ENCODE measurements around the gene DDX20.
A peak's percentile ranks its signal among the peaks of the same experiment; 100 is the strongest.

Gene DDX20

DNA sequence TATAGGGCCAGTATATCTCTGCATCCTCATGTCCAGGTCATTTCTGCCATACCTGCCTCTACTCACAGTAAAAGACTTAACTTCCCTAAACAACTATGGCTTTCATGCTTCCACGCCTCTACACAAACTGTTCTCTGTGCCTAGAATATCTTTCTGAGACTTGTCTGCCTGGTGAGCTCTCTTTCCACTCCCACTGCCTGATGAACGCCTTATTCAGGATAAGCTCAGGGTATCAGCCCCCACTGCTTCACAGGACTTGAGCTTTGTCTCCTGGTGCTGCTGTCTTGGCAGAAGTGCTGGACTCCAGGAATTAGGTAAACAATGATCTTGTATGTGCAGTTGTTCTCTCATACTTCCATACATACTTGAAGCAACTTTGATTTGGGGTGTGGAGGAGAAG lies 4.8 kb upstream of the DDX20 start:
- DNase-seq (ENCODE audit: low spot score), result no peak

DNA sequence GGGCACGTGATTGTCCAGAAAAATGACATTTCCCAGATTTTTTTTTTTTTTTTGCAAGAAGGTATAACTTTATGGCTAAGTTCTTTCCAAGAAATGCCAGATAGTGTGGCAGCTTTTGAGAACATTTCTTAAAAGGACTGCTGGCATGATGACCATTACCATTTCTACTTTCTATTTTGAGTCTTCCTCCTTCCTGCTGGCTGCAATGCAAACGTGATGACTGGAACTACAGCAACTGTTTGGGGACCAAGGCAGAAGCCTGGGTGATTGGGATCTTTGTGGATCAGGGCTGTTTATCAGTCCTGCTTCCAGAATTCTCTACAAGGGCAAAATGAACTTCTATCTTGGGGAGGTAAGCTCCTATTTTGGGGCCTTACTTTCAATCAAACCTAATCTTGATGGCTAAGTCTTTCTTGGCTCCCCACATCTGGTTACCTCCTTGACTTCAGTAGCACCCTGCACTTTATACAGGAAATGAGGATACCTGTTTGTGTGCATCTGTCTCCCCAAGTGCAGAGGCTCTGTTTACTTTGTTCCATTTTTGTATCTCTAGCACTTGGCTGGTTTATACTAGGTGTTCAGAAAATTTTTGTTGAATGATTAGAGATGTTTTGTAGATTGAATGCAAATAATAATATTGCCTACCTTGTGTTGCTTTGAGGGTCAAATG lies 3.7 kb upstream of the DDX20 start:
- no peak for DNase-seq (ENCODE audit: low spot score)

DNA sequence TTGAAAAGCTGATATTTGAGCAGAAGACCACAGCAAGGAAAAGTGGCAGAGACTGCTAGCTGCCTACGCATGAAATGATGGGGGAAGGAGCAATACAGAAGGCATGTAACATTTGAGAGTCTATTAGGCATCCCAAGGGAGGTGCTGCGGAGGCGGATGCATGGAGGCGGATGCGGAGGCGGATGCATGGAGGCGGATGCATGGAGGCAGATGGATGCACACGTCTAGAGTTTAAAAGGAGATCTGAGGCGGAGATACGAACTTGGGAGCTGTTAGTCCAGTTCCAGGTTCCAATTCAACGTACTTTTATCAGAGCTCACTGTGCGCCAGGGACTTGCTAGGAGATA lies 744 bp upstream of the DDX20 start:
- DNase-seq (ENCODE audit: low spot score), result no peak

DNA sequence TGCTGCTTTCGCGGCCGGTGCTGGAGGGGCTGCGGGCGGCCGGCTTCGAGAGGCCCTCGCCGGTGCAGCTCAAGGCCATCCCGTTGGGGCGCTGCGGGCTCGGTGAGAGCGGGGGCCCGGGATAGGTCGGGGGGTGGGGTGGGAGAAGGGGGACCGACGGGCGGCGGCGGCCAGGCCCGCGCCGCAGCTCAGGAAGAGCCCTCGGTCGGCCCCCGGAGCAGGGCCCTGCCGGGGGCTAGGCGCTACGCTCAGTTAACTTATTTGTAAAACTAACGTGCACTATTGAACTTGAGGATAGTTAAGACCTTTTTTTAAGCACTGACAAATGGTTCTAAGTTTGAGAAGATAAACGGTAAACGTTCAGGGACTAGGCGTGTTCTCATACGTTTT lies 418 bp downstream of the DDX20 start:
- no peak for DNase-seq (ENCODE audit: low spot score)

DNA sequence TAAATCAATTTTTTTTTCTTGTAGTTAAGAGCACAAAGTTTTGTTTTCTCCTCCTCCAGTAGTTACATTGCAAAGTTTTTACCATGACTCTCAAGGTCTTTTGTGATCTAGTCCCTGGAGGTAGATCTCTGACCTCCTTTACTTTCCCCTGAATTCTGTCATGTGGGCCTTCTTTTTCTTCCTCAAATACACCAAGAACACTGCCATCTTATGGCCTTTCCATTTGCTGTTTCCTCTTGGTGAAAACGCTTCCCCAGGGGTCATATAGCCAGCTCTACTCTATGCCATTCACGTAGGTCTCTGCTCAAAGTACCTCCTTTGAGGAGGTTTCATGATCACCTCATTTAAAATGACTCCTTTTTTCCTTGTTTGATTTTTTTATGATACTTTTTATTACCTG lies 2.7 kb downstream of the DDX20 start:
- no peak for DNase-seq (ENCODE audit: low spot score)

DNA sequence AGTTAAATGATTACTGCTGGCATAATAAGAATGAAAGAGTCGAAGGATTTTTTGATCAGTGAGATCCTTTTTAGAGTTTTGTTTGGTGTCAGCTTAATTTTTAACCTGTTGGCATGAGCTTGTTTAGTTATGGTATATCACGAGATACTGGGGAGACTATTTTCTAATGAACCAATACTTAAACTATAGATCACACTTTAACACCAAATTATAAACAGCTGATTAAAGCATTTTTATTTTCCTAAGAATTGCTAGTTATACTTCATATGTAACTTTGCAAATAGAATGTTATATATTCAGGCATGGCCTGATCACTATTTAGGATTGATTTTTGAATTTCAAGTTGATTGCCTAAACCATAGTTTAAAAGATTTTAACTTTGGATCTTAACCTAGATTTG lies 6.0 kb downstream of the DDX20 start:
- DNase-seq (ENCODE audit: low spot score), result no peak

DNA sequence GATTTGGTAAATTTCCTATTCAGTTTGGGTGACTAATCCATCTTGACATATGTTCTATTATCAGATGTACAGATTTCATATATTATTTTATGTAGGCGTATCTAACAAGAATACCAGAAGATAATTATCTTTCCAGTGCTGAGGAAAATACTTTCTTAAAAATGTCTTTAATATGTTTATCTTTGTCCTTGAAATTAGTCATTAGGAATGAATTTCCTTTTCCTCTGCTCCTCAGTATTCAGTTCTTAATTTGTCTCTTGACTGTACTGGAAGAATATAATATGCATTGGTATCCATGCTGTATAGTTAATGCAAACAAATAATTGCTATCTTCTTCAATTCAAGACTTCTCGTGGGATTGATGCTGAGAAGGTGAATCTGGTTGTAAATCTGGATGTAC lies 6.6 kb downstream of the DDX20 start:
- DNase-seq (ENCODE audit: low spot score), result no peak

DNA sequence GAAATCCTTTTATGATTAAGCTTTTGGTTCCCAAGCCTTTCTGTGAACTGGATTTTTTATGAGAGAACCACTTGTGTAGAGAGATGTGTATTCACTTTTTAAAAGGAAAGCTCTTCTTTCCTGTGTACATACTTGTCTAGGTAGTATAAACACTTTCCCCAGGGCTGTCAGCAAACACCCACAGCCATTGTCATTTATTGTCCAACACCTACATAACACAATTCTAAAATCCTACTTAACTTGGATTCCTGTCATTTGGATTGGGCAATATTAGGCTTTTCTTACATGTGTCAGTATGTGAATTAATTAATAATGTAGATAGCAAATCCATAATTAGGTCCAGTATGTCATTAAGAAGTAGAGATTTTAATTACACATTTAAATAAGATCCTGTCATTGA lies 12.3 kb downstream of the DDX20 start:
- no peak for DNase-seq (ENCODE audit: low spot score)

DNA sequence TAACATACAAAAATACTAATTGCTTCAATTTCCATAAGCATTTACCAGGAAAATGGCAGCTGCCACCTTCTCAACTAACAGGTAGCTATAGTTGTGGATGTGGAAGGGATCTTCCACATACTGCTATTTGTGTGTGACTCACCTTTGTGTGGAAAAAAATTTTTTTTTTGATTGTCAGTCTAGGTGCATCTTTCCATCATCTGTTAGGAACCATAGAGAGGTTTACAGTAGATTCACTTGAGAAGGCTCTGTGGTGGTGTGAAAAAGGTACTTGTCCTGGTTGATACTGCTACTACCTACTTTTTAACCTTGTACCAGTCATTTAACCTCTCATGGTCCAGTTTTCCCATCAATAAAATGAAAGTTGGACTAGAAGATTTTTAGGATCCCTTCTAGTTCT lies 12.9 kb downstream of the DDX20 start:
- DNase-seq (ENCODE audit: low spot score), result no peak

DNA sequence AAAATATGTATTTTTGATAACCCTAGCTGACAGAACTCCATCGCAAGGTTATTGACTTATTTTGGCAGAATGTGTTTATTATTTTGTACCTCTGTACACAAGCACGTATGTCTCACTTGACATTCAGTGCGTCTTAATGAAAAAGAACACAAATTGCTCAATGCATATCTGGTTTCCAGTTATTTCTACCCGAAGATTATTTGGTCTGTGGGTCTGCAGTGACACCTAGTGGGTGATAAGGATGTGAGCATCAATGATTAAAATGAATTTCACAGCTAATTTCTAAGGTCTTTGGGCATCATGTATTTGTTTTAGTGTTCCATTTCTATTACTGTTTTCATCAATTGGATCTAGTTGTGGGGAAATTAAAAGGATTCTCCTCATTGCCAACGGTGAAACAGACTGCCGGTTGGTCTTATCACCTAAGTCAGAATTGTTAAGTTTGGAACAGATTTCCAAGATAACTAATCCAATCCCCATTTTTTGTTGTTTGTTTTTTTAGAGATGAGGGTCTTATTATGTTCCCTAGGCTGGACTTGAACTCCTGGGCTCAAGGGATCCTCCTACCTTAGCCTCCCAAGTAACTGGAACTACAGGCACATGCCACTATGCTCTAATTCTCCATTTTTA lies 13.9 kb downstream of the DDX20 start:
- peak; percentile 77 for DNase-seq (ENCODE audit: low spot score)

DNA sequence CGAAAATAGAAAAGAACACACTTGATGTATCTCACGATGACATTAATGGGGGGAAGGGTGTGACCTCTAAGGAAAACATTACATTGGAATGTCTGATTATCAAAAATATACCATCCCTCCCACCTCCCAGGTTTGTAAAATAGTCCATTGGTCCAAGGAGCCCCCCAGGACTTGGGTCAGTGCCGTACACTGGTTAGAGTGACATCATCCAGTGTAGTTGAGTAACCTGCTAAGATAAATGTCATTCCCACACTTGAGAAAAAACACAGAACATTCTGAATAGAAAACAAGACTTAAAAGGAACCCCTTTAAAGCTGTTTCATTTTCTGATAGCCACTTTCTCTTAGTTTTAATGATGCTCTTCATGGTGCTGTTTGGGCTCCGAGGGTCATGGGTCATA lies 15.2 kb downstream of the DDX20 start:
- no peak for DNase-seq (ENCODE audit: low spot score)

DNA sequence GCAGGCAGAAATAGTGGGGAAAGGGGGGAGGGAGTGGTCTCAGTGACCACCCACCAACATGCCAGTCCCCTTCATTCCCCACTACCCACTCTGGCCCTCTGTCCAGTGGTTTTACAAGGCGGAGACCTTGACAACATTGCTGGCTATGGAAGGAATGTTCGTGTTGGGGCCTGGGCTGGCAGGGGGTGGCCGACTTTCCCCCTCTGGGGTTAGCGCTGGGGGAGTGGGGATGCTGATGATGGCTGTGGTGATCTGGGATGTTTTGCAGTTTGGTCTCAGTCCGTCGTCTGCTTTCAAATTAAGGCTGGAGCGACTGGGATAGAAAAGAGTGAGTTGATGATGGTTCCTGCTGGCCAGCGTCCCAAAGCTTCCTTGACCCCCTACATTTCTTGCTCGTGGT lies 20.3 kb downstream of the DDX20 start:
- DNase-seq (ENCODE audit: low spot score), result no peak

DNA sequence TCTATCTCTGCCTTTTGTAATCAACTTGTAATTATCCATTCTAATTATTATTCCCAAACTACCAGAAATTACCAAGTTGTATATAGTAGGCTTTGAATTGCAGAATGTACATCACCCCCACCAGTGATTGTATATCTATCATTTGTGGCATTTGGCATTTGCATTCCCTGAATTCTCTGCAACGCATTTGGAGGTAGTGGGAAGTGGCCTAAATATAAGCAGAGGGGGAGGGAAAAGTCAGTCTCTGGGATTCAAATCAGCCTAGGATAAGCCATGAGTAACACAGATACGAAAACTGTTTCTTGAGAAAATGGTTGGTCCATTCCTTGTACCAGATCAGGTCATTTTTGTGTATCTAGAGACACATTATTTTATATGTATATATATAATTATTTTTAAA lies 20.7 kb downstream of the DDX20 start:
- no peak for DNase-seq (ENCODE audit: low spot score)

DNA sequence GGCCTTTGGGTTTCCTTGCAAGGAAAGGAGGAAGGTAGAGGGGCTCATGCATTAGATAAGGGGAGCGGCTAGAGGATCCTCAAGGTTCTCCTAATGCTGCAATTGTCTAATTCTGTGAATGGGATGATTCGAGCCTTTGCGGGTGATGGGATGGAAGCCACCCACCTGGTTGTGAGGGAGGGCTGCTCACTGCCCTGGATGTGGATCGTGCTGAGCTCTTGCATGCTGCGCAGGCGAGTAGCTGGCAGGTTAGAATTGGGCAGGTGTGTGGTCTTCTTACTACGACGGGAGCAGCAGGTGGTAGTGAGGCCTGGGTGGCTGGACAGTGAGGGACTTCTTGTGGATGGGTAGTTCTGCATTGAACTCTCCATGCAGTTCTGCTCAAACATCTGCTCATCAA lies 21.2 kb downstream of the DDX20 start:
- no peak for DNase-seq (ENCODE audit: low spot score)

DNA sequence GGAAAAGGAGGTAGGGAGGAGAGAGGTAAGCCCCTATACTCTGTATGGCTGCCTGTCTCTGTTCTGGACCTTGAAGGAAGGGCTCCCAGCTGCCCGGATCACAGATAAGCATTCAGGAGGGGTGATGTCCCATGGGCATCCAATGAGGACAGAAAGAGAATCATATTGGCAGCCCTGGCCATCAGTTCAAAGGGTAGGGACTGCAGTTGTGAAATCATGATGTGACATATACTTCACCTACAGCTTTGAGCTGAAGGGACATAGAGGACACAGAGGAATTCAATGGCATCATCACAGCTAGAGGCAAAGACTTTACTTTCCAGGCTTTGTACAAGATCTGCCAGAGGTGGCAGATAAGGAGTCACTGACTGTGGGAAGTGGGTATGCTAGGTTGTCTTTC lies 21.6 kb downstream of the DDX20 start:
- DNase-seq (ENCODE audit: low spot score), result no peak

DNA sequence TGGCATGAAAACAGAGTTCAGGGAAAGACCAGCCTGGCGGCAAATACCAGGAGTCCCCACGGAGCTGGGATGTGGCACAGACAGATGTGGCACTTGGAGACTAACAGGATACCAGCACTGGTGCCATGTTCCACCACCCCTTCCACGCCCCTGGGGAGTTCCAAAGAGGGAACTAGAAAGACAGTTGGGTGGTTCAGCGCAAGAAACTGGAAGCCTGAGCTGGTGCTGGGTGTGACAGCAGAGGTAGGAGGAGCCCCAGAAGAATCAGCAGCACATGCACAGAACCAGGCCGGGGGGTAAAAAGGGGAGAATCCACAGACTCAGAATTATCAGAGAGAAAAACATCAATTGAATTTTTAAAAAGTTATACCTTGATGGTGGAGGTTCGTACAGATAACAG lies 22.4 kb downstream of the DDX20 start:
- no peak for DNase-seq (ENCODE audit: low spot score)

DNA sequence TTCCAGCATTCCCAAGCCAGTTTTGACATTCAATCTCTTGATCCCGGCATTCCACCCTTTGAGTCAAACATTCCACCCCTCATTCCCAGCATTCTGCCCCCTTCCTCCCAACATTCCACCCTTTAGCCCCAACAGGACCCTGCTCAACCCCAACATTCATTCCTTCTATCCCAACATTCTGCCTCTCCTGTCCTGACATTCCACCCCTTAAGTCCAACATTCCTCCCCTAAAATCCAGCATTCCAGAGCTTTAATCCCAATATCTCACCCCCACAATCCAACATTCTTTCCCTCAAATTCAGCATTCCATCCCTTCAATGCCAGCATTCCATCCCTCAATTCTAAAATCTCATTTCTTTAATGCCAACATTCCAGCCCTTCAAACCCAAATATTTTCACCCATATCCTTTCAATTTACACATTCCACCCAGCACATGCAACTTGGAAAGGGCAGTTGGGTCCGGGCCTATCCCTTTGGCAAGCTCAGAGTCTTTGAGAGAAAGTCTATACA lies 22.9 kb downstream of the DDX20 start:
- DNase-seq (ENCODE audit: low spot score), result no peak

DNA sequence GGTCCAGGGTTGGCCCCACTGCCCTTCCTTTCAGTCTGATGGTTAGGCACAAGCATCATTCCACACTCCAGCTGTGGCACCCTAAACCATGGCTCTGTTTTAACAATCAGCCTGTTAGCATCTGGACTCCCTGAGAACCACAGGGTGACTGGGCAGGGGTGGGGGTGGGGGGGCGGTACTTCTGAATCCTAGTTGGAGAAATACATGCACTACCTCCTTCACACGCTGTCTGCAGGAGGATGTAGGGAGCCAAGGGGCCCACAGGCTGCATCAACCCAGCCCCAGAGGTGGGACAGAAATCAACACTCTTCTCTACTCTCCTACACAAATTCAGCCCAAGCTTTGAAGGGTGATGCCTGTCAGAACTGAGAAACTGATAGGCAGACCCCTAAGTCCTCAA lies 23.8 kb downstream of the DDX20 start:
- no peak for DNase-seq (ENCODE audit: low spot score)

DNA sequence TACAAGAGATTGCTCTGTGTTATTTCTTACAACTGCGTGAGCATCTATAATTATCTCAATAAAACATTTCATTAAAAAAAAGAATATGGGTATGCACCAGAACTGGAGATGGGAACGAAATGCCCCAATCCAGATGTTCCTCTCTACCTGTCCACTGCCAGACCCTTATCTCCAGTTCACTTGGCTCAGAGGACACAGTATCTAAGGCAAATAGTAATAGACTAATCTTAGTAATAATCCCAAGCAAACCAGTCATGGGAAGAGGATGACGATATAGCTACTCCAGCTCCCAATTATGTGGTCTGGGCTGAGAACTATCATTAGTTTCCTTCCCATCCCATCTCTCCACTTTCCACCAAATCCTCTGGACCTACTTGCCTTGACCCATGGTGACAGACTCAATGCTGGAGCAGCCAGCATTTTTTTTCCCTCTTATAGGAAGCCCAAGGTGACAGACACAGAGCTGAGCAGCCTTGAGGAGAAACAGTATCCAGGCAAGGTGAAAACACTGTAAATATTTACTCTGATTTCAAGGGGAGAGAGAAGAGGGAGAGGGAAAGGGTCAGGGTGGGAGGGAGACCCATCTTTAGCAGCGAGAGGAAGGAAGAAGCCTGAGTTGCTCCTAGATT lies 28.7 kb downstream of the DDX20 start:
- DNase-seq (ENCODE audit: low spot score), result no peak

DNA sequence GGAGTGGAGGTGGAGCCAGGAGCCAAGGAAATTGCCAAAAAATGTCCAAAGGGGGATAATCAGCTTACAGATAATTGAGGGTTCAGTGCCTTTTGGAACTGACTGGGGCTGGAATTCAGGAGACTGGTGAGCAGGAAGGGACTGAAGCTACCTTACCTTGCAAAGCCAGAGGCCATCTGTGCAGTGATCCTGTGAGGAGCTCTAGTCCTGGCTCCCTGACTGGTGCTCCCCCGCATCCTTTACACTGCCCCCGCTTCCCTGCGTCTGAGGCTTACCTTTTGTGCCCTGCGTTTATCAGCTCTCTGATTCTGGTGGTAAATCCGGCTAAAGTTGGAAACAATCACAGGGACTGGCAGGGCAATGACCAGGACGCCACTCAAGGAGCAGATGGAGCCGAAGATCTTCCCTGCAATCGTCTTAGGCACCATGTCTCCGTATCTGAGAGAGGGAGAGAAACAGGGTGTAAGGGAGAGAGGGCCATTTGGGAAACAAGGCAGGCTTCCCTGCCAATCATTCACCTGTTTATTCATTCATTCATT lies 31.0 kb downstream of the DDX20 start:
- no peak for DNase-seq (ENCODE audit: low spot score)

DNA sequence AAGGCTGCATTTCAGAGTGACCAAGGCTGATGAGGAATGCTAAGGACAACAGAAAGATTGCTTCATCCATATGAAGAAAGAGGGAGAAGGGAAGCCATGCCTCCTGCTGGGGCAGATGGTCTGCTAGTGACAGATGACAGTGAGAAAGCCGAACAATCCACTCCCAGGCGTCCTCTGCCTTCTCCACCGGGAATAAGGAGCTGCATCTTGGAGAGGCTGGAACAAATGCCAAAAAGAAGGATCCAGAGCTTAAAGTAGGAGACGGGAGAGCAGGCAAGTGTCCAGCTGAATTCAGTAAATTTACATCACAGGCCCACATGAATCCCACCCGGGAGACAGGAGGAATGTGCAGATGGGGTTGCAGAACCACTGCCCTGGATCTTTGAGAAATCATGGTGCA lies 33.4 kb downstream of the DDX20 start:
- no peak for DNase-seq (ENCODE audit: low spot score)

DNA sequence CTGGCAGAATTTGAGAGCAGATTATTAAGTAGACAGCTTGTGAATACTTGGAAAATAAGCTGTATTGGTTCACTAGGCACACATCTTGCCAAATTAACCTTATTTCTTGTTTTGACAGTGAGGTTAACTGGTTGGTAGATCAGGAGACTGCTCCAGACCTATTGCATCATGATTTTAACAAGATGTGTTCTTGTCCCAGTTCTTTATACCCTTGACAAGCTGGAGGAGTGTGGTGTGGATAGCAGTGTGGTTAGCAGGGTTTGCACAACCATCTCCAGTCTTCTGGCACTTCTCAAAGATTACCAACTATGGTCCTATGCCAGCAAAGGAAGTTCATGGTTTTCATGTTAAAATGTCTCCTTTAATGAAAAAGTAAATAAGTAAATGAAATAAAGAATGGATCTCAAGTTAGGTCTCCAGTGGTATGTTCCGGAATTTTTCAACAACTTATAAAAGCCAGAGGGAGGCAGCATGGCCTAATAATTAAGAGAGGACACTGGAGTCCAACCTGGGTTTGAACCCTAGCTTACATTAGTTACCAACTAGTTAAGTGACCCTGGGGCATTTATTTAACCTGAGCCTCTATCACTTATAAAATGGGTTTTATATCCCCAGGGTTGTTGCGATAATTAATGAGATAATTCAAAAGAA lies 34.1 kb downstream of the DDX20 start:
- no peak for DNase-seq (ENCODE audit: low spot score)

DNA sequence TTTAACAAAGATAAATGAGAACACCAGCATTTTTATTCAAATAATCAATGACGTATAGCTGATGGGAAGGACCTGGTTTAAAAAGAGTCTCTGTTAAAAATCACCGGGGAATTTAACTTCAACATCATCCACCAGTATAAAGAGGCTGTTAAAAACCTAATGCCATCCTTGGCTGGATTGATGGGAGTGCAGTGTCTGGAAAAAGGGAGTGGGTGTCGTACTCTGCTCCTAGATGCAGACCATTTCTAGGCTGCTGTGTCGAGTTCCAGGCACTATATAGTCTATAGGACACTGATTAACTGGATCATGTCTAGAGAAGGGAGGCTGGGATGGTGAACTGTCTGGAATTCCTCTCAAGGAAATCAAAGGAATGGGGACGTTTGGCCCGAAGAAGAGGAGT lies 36.1 kb downstream of the DDX20 start:
- DNase-seq (ENCODE audit: low spot score), result no peak

All from hematopoietic multipotent progenitor cell treated with erythropoietin and hydrocortisone succinate and interleukin-3 and kit ligand, for 15 days (in vitro differentiated cells).